ENCODE measurements around the gene B4GALT3.

DNA sequence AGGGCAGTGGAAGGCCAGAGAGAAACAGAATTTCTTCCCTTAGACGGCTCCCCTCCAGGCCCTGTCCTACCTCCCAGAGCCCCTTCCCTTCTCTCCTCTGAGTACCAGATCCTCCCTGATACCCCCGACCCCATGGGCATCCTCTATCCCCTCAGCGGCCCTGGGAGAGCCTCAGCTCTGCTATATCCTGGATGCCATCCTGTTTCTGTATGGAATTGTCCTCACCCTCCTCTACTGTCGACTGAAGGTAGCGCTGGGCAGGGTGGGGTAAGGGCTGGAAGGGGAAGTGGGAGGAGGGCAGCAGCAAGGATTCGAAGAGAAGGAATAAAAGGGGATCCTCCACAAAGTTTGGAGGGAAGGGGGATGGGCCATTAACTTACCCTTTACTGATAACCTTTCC lies 40.5 kb upstream of the B4GALT3 start:
- TF ChIP-seq CTCF (IDR thresholded peaks at IDR 0.05) (no peak), POLR2A (IDR thresholded peaks at IDR 0.05) (no peak)
